Vagina (tissue), 2 donors: ENCODE results near the gene CELA1. TPM values are rescaled to one million over a fixed set of nuclear protein-coding genes. Genes with fewer than 3 reads are reported as not detected.
"Not testable (repeated sequence)": the region's sequence is repeated elsewhere in the genome, so short reads cannot be mapped to it uniquely, and the experiment has no call there.

Experiments used
- DNase-seq, 2 donors: peaks; one replicate each; pipeline ENCODE4 v3.0.0-alpha.2; 2017; ENCODE audit errors: extremely low spot score in 2 of 2
- H3K27ac ChIP-seq: fragments of 200-600 bp; sonication (generic); one replicate; pipeline ENCODE4 v1.5.1; 2019
- H3K27me3 ChIP-seq: fragments of 200-600 bp; sonication (generic); one replicate; pipeline ENCODE4 v1.5.1; 2019
- H3K36me3 ChIP-seq, 2 donors: fragments of 200-600 bp; sonication (generic); one replicate each; pipeline ENCODE4 v1.5.1; 2017 to 2019
- H3K4me1 ChIP-seq: fragments of 200-600 bp; sonication (generic); one replicate; pipeline ENCODE4 v1.5.1; 2019
- H3K4me3 ChIP-seq, 2 donors: fragments of 200-600 bp; sonication (generic); 1 replicate in 1 of 2; 2 replicates in 1 of 2; pipeline ENCODE4 v1.5.1; 2016 to 2019
- H3K9me3 ChIP-seq: fragments of 200-600 bp; sonication (generic); one replicate; pipeline ENCODE4 v1.5.1; 2019
- POLR2A ChIP-seq, 2 donors: fragments of 450-650 bp; IDR thresholded peaks; one replicate each; pipeline ENCODE4 v1.6.1; 2017; ENCODE audit warnings: antibody characterized with exemption in 2 of 2, mild to moderate bottlenecking in 2 of 2, moderate library complexity in 2 of 2
- POLR2AphosphoS5 ChIP-seq, 2 donors: sonication (generic); formaldehyde crosslinking; IDR thresholded peaks; one replicate each; pipeline ENCODE4 v1.9.0; 2017; ENCODE audit warnings: antibody characterized with exemption in 2 of 2, mild to moderate bottlenecking in 2 of 2, low read depth in 1 of 2; ENCODE audit not compliant: insufficient read depth in 1 of 2
- intact Hi-C: fragments of 100-400 bp; cut with DNase I; formaldehyde crosslinking; loops from one replicate; pipeline ENCODE4 v1.15.1; 2023
- total RNA-seq: library from RNA; depleted of rRNA; stranded (reverse); fragments of >200 nt; gene quantifications from one replicate; pipeline ENCODE4 v1.2.3, GENCODE V29; 2016
- TF ChIP-seq, protein P1 (sequence below), 3 experiments: fragments of 450-650 bp in 2 of 3; fragments of 200-600 bp in 1 of 3; sonication (generic) in 1 of 3; IDR thresholded peaks; one replicate each; pipeline ENCODE4 v1.5.1; 2017 to 2019; ENCODE audit warnings: antibody characterized with exemption in 3 of 3, mild to moderate bottlenecking in 2 of 3, moderate library complexity in 2 of 3

The CELA1 gene
- total RNA-seq, 1 donor from 2014 or later, result not detected

DNA sequence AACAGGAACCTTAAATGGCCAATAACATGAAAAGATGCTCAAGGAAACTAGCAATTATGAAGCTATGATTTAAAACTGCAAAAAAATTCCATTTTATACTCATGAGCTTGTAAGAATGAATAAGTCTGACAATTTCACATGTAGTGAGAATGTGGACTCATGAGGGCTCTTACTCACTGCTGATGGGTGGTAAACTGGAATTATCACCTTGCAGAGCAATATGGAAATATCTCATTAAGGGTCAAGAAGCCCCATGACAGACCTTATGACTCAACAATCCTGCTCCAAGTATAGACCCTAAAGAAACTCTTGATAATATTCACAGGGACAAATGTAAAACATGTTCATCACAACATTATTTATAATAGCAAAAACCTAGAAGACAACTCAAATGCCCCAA lies 52.8 kb downstream of the CELA1 start:
- Histone ChIP-seq H3K9me3 (no peaks in the 10 kb centered on the region), H3K27ac (no peak overlapping the region), H3K27me3 (no peaks in the 10 kb centered on the region), H3K4me3 (no peak overlapping the region), H3K4me1 (no peaks in the 10 kb centered on the region), H3K36me3 (no peaks in the 10 kb centered on the region)
- TF ChIP-seq, protein P1, sequence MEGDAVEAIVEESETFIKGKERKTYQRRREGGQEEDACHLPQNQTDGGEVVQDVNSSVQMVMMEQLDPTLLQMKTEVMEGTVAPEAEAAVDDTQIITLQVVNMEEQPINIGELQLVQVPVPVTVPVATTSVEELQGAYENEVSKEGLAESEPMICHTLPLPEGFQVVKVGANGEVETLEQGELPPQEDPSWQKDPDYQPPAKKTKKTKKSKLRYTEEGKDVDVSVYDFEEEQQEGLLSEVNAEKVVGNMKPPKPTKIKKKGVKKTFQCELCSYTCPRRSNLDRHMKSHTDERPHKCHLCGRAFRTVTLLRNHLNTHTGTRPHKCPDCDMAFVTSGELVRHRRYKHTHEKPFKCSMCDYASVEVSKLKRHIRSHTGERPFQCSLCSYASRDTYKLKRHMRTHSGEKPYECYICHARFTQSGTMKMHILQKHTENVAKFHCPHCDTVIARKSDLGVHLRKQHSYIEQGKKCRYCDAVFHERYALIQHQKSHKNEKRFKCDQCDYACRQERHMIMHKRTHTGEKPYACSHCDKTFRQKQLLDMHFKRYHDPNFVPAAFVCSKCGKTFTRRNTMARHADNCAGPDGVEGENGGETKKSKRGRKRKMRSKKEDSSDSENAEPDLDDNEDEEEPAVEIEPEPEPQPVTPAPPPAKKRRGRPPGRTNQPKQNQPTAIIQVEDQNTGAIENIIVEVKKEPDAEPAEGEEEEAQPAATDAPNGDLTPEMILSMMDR (IDR thresholded peaks at IDR 0.05), result no peak
- TF ChIP-seq POLR2A (IDR thresholded peaks at IDR 0.05) (no peak), POLR2AphosphoS5 (IDR thresholded peaks at IDR 0.05; ENCODE audit: insufficient read depth in 1 of 2, low read depth in 1 of 2) (no peak)
- intact Hi-C loops, result no loop called here
- DNase-seq, result no peak

GRCh38 chr12:51291603-51292513 lies 54.6 kb downstream of the CELA1 start:
- H3K4me3 ChIP-seq, H3K27ac ChIP-seq, H3K4me1 ChIP-seq, intact Hi-C loops, DNase-seq, H3K27me3 ChIP-seq, H3K9me3 ChIP-seq, H3K36me3 ChIP-seq: not testable (repeated sequence)

- TF ChIP-seq POLR2A (IDR thresholded peaks at IDR 0.05) (no peak), POLR2AphosphoS5 (IDR thresholded peaks at IDR 0.05; ENCODE audit: insufficient read depth in 1 of 2, low read depth in 1 of 2) (no peak)
- TF ChIP-seq, protein P1 (IDR thresholded peaks at IDR 0.05), result no peak
- Histone ChIP-seq H3K4me1 (no peaks in the 10 kb centered on the region), H3K27ac (no peak overlapping the region), H3K4me3 (no peak overlapping the region), H3K36me3 (no peaks in the 10 kb centered on the region), H3K27me3 (no peaks in the 10 kb centered on the region), H3K9me3 (no peaks in the 10 kb centered on the region)
- intact Hi-C loops, result no loop called here
- no peak for DNase-seq
Observed at GRCh38 chr12:51285843-51286242, 60.6 kb downstream of the CELA1 start.

GRCh38 chr12:51281202-51281924 lies 65.1 kb downstream of the CELA1 start:
- Histone ChIP-seq H3K27ac (no peak overlapping the region), H3K27me3 (no peaks in the 10 kb centered on the region), H3K4me3 (no peak overlapping the region), H3K36me3 (no peaks in the 10 kb centered on the region), H3K4me1 (no peaks in the 10 kb centered on the region), H3K9me3 (no peaks in the 10 kb centered on the region)
- no peak for DNase-seq
- intact Hi-C loops, result no loop called here
- TF ChIP-seq POLR2A (IDR thresholded peaks at IDR 0.05) (no peak), POLR2AphosphoS5 (IDR thresholded peaks at IDR 0.05; ENCODE audit: insufficient read depth in 1 of 2, low read depth in 1 of 2) (no peak)
- TF ChIP-seq, protein P1 (IDR thresholded peaks at IDR 0.05), result no peak

Other genes starting within 250 kb of the CELA1 start
- 15.5 TPM for gene TFCP2, start 173.5 kb downstream of the CELA1 start, total RNA-seq
- gene POU6F1, start 128.6 kb downstream of the CELA1 start, total RNA-seq, result 16.5 TPM
- 230 TPM for gene DAZAP2, start 107.9 kb downstream of the CELA1 start, total RNA-seq
- gene SMAGP, start 76.3 kb downstream of the CELA1 start, total RNA-seq, result 30.0 TPM
- gene BIN2, start 22.5 kb downstream of the CELA1 start, total RNA-seq, result 6.4 TPM
- 12.5 TPM for gene GALNT6, start 44.7 kb upstream of the CELA1 start, total RNA-seq
- gene SLC4A8, start 78.2 kb upstream of the CELA1 start, total RNA-seq, result 0.74 TPM
- 3.7 TPM for gene SCN8A, start 244.6 kb upstream of the CELA1 start, total RNA-seq